SK-N-SH treated with all-trans-retinoic acid at 6 μM for 48 hours (cell line): ENCODE results near the gene SCAF4.
A peak's percentile ranks its signal among the peaks of the same experiment; 100 is the strongest.

Experiments used
- ATAC-seq: fragments of 200-7000 bp; cut with Tn5 transposase; 3 replicates; pipeline ENCODE4 v1.9.1; 2020; ENCODE audit warnings: mild to moderate bottlenecking, moderate library complexity
- ARNTL ChIP-seq: fragments of 450-650 bp; formaldehyde crosslinking; IDR thresholded peaks from 2 replicates; pipeline ENCODE4 v1.5.0; 2020; ENCODE audit warnings: low read depth, mild to moderate bottlenecking, moderate library complexity, borderline replicate concordance
- BACH2 ChIP-seq: fragments of 250-450 bp; sonication (Bioruptor Pico); IDR thresholded peaks from 2 replicates; pipeline ENCODE4 v1.9.0; 2021; ENCODE audit warnings: mild to moderate bottlenecking, borderline replicate concordance
- CSDC2 ChIP-seq: fragments of 250-450 bp; sonication (Bioruptor Pico); IDR thresholded peaks from 2 replicates; pipeline ENCODE4 v1.5.0; 2020; ENCODE audit warnings: mild to moderate bottlenecking, moderate library complexity
- ESRRG ChIP-seq: fragments of 250-450 bp; sonication (Bioruptor Pico); IDR thresholded peaks from 2 replicates; pipeline ENCODE4 v1.6.1; 2021; ENCODE audit warnings: mild to moderate bottlenecking
- GLIS3 ChIP-seq: fragments of 250-450 bp; sonication (Bioruptor Pico); IDR thresholded peaks from 2 replicates; pipeline ENCODE4 v1.5.0; 2020; ENCODE audit warnings: mild to moderate bottlenecking, moderate library complexity
- ISL1 ChIP-seq: fragments of 250-450 bp; sonication (Bioruptor Pico); IDR thresholded peaks from 2 replicates; pipeline ENCODE4 v2.1.2; 2022; ENCODE audit warnings: mild to moderate bottlenecking, moderate library complexity
- OSR1 ChIP-seq: fragments of 250-450 bp; sonication (Bioruptor Pico); IDR thresholded peaks from 2 replicates; pipeline ENCODE4 v1.8.0; 2022; ENCODE audit warnings: moderate library complexity, mild to moderate bottlenecking, inconsistent platforms
- RARB ChIP-seq: fragments of 250-450 bp; sonication (Bioruptor Pico); IDR thresholded peaks from 2 replicates; pipeline ENCODE4 v1.8.0; 2021; ENCODE audit warnings: mild to moderate bottlenecking, moderate library complexity
- SNAI2 ChIP-seq: fragments of 250-450 bp; sonication (Bioruptor Pico); IDR thresholded peaks from 2 replicates; pipeline ENCODE4 v1.5.0; 2020; ENCODE audit warnings: mild to moderate bottlenecking, moderate library complexity
- TCF4 ChIP-seq: fragments of 250-450 bp; sonication (Bioruptor Pico); IDR thresholded peaks from 2 replicates; pipeline ENCODE4 v1.8.0; 2021; ENCODE audit warnings: mild to moderate bottlenecking, moderate library complexity, borderline replicate concordance
- TOX ChIP-seq: fragments of 250-450 bp; sonication (Bioruptor Pico); IDR thresholded peaks from 2 replicates; pipeline ENCODE4 v1.8.0; 2021; ENCODE audit warnings: mild to moderate bottlenecking, moderate library complexity, borderline replicate concordance
- ZFP3 ChIP-seq: fragments of 250-450 bp; sonication (Bioruptor Pico); IDR thresholded peaks from 2 replicates; pipeline ENCODE4 v1.5.0; 2020; ENCODE audit warnings: mild to moderate bottlenecking, moderate library complexity
- ZFP30 ChIP-seq: fragments of 450-650 bp; formaldehyde crosslinking; IDR thresholded peaks from 2 replicates; pipeline ENCODE4 v1.5.0; 2022; ENCODE audit warnings: mild to moderate bottlenecking, moderate library complexity
- ZNF565 ChIP-seq: fragments of 450-650 bp; formaldehyde crosslinking; conservative IDR thresholded peaks from 2 replicates; pipeline ENCODE4 v1.5.0; 2020; ENCODE audit warnings: low read depth, mild to moderate bottlenecking, moderate library complexity
- ZNF70 ChIP-seq: fragments of 450-650 bp; formaldehyde crosslinking; IDR thresholded peaks from 2 replicates; pipeline ENCODE4 v1.5.0; 2020; ENCODE audit warnings: mild to moderate bottlenecking, moderate library complexity
- ZNF8 ChIP-seq: fragments of 450-650 bp; formaldehyde crosslinking; IDR thresholded peaks from 2 replicates; pipeline ENCODE4 v1.5.0; 2020; ENCODE audit warnings: mild to moderate bottlenecking, moderate library complexity
- TF ChIP-seq, protein P1 (sequence below): fragments of 250-450 bp; sonication (Bioruptor Pico); IDR thresholded peaks from 2 replicates; pipeline ENCODE4 v1.8.0; 2020; ENCODE audit warnings: mild to moderate bottlenecking, moderate library complexity, borderline replicate concordance
- TF ChIP-seq, protein P2 (sequence below): fragments of 250-450 bp; sonication (Bioruptor Pico); IDR thresholded peaks from 2 replicates; pipeline ENCODE4 v1.5.1; 2020; ENCODE audit warnings: low read depth, mild to moderate bottlenecking, moderate library complexity
- TF ChIP-seq, protein P3 (sequence below): fragments of 250-450 bp; sonication (Bioruptor Pico); IDR thresholded peaks from 2 replicates; pipeline ENCODE4 v1.5.1; 2021; ENCODE audit warnings: mild to moderate bottlenecking, moderate library complexity
- TF ChIP-seq, protein P4 (sequence below): fragments of 250-450 bp; sonication (Bioruptor Pico); IDR thresholded peaks from 2 replicates; pipeline ENCODE4 v1.8.0; 2021; ENCODE audit warnings: low read depth, mild to moderate bottlenecking, moderate library complexity, borderline replicate concordance

The SCAF4 gene, protein sequence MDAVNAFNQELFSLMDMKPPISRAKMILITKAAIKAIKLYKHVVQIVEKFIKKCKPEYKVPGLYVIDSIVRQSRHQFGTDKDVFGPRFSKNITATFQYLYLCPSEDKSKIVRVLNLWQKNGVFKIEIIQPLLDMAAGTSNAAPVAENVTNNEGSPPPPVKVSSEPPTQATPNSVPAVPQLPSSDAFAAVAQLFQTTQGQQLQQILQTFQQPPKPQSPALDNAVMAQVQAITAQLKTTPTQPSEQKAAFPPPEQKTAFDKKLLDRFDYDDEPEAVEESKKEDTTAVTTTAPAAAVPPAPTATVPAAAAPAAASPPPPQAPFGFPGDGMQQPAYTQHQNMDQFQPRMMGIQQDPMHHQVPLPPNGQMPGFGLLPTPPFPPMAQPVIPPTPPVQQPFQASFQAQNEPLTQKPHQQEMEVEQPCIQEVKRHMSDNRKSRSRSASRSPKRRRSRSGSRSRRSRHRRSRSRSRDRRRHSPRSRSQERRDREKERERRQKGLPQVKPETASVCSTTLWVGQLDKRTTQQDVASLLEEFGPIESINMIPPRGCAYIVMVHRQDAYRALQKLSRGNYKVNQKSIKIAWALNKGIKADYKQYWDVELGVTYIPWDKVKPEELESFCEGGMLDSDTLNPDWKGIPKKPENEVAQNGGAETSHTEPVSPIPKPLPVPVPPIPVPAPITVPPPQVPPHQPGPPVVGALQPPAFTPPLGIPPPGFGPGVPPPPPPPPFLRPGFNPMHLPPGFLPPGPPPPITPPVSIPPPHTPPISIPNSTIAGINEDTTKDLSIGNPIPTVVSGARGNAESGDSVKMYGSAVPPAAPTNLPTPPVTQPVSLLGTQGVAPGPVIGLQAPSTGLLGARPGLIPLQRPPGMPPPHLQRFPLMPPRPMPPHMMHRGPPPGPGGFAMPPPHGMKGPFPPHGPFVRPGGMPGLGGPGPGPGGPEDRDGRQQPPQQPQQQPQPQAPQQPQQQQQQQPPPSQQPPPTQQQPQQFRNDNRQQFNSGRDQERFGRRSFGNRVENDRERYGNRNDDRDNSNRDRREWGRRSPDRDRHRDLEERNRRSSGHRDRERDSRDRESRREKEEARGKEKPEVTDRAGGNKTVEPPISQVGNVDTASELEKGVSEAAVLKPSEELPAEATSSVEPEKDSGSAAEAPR

DNA sequence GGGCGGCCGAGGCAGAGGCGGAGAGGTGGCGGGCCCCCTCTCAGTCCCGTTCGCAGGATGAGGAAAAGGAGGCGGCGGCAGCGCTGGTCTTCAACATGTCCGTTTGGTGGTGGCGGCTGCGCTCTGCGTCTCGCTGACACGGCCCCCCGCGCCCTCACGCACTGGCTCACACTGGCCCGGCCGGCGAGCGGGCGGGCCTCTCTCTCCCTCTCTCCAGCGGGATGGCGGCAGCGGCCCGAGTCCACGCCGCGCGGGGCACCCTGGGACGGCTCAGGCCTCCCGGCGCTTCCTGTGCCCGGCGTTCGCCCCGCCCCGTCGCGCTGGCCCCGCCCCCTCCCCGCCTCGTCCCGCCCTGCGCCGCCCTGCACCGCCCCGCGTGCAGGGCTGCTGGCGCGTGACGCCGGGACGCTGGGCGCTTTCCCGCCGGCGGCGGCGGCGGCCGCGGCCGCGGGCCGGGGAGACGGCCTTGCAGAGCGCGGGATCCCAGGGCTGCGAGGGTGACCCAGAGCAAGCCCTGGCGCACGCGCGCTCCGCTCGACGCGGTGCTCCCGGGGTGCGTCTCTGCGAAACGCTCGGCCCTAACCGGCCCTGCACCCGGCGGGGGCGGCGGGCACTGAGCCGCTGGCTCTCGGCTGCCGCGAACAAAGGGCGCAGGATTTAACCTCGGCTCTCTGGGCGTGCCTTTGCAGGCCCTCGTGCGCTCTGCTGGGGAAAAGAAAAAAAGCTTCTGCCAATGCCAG, at the start of gene SCAF4:
SCAF4 (minus strand) TSS at position 262 of the 740 bp plus-strand sequence. CDS start 426 bp downstream, outside the sequence.
- TF ChIP-seq ESRRG (no peak), ZNF70 (no peak), ZFP3 (CRISPR knock-in tag) (no peak), RARB (no peak), BACH2 (CRISPR knock-in tag) (no peak), ISL1 (no peak), OSR1 (CRISPR knock-in tag) (no peak), ARNTL (CRISPR knock-in tag) (no peak), TOX (CRISPR knock-in tag) (no peak), GLIS3 (no peak), SNAI2 (CRISPR knock-in tag) (no peak), CSDC2 (CRISPR knock-in tag) (no peak), ZNF8 (CRISPR knock-in tag) (no peak), TCF4 (CRISPR knock-in tag) (no peak), ZFP30 (CRISPR knock-in tag) (no peak)
- TF ChIP-seq, protein P1, sequence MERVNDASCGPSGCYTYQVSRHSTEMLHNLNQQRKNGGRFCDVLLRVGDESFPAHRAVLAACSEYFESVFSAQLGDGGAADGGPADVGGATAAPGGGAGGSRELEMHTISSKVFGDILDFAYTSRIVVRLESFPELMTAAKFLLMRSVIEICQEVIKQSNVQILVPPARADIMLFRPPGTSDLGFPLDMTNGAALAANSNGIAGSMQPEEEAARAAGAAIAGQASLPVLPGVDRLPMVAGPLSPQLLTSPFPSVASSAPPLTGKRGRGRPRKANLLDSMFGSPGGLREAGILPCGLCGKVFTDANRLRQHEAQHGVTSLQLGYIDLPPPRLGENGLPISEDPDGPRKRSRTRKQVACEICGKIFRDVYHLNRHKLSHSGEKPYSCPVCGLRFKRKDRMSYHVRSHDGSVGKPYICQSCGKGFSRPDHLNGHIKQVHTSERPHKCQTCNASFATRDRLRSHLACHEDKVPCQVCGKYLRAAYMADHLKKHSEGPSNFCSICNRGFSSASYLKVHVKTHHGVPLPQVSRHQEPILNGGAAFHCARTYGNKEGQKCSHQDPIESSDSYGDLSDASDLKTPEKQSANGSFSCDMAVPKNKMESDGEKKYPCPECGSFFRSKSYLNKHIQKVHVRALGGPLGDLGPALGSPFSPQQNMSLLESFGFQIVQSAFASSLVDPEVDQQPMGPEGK (CRISPR knock-in tag), result no peak
- TF ChIP-seq, protein P2, sequence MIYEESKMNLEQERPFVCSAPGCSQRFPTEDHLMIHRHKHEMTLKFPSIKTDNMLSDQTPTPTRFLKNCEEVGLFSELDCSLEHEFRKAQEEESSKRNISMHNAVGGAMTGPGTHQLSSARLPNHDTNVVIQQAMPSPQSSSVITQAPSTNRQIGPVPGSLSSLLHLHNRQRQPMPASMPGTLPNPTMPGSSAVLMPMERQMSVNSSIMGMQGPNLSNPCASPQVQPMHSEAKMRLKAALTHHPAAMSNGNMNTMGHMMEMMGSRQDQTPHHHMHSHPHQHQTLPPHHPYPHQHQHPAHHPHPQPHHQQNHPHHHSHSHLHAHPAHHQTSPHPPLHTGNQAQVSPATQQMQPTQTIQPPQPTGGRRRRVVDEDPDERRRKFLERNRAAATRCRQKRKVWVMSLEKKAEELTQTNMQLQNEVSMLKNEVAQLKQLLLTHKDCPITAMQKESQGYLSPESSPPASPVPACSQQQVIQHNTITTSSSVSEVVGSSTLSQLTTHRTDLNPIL, result no peak
- TF ChIP-seq, protein P3, sequence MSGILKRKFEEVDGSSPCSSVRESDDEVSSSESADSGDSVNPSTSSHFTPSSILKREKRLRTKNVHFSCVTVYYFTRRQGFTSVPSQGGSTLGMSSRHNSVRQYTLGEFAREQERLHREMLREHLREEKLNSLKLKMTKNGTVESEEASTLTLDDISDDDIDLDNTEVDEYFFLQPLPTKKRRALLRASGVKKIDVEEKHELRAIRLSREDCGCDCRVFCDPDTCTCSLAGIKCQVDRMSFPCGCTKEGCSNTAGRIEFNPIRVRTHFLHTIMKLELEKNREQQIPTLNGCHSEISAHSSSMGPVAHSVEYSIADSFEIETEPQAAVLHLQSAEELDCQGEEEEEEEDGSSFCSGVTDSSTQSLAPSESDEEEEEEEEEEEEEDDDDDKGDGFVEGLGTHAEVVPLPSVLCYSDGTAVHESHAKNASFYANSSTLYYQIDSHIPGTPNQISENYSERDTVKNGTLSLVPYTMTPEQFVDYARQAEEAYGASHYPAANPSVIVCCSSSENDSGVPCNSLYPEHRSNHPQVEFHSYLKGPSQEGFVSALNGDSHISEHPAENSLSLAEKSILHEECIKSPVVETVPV (CRISPR knock-in tag), result no peak
- TF ChIP-seq, protein P4, sequence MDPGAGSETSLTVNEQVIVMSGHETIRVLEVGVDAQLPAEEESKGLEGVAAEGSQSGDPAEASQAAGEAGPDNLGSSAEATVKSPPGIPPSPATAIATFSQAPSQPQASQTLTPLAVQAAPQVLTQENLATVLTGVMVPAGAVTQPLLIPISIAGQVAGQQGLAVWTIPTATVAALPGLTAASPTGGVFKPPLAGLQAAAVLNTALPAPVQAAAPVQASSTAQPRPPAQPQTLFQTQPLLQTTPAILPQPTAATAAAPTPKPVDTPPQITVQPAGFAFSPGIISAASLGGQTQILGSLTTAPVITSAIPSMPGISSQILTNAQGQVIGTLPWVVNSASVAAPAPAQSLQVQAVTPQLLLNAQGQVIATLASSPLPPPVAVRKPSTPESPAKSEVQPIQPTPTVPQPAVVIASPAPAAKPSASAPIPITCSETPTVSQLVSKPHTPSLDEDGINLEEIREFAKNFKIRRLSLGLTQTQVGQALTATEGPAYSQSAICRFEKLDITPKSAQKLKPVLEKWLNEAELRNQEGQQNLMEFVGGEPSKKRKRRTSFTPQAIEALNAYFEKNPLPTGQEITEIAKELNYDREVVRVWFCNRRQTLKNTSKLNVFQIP (CRISPR knock-in tag), result no peak
- TF ChIP-seq, all 23 proteins: peak for 0
- ATAC-seq, result peak; percentile 94

DNA sequence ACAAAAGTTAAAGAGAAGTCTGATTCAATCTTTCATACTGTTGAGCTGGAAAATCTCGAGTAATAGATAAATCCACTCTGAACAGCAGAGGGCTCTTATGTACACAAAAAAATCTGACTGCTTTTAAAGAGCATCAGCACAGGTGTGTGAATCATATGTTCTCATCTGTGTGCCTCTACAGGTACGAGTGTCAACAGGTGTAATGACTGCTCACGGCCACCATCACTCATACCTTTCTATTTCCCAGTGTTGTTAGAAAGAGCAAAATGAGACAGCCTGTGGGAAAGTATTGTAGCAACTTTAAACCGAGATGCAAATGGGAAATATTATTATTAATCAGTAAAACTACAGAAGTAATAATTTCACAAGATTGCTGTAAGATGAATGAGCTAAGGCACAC, 49.0 kb upstream of the SCAF4 start:
- TF ChIP-seq ESRRG, result no peak
- TF ChIP-seq, protein P3 (CRISPR knock-in tag), result no peak
- TF ChIP-seq ARNTL (CRISPR knock-in tag), result no peak
- TF ChIP-seq ZNF565 (CRISPR knock-in tag), result no peak
- TF ChIP-seq RARB, result no peak
- TF ChIP-seq, protein P2, result no peak
- no peak for TF ChIP-seq TOX (CRISPR knock-in tag)
- TF ChIP-seq, protein P4 (CRISPR knock-in tag), result no peak
- no peak for TF ChIP-seq ZFP30 (CRISPR knock-in tag)
- TF ChIP-seq SNAI2 (CRISPR knock-in tag), result no peak
- no peak for TF ChIP-seq GLIS3
- TF ChIP-seq ISL1, result no peak
- ATAC-seq, result no peak
